Gastrocnemius medialis (tissue), 4 donors: ENCODE results near the gene PSMB8.

Source experiments
- POLR2A ChIP-seq, 2 donors: fragments of 450-650 bp; IDR thresholded peaks; one replicate each; pipeline ENCODE4 v1.6.1; 2017; ENCODE audit warnings: antibody characterized with exemption in 2 of 2, mild to moderate bottlenecking in 2 of 2, moderate library complexity in 2 of 2
- TF ChIP-seq, protein P1 (sequence below), 5 experiments: fragments of 450-650 bp in 3 of 5; fragments of 200-600 bp in 2 of 5; sonication (generic) in 2 of 5; IDR thresholded peaks in 4 of 5; conservative IDR thresholded peaks in 1 of 5; 1 replicate in 4 of 5; 2 replicates in 1 of 5; pipeline ENCODE4 v1.5.1; 2016 to 2019; ENCODE audit warnings: antibody characterized with exemption in 5 of 5, mild to moderate bottlenecking in 3 of 5, moderate library complexity in 3 of 5

DNA sequence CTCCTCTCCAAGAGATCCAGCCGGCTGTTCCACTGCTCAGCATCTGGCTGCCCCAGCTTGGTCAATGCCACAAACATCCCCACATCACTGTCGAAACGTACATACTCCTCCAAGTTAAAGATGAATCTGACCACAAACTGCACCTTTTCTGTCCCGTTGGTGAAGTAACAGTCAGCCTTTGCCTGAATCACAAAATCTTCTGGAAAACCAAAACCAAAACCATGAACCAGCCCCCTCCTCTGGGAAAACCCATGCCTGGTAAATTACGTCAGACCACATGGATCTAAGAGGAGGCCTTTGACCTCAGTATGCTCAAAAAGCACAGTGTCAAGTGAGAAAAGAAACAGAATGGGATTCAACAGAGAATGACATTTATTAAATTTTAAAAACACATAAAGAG, 28.7 kb downstream of the PSMB8 start:
- TF ChIP-seq, protein P1, sequence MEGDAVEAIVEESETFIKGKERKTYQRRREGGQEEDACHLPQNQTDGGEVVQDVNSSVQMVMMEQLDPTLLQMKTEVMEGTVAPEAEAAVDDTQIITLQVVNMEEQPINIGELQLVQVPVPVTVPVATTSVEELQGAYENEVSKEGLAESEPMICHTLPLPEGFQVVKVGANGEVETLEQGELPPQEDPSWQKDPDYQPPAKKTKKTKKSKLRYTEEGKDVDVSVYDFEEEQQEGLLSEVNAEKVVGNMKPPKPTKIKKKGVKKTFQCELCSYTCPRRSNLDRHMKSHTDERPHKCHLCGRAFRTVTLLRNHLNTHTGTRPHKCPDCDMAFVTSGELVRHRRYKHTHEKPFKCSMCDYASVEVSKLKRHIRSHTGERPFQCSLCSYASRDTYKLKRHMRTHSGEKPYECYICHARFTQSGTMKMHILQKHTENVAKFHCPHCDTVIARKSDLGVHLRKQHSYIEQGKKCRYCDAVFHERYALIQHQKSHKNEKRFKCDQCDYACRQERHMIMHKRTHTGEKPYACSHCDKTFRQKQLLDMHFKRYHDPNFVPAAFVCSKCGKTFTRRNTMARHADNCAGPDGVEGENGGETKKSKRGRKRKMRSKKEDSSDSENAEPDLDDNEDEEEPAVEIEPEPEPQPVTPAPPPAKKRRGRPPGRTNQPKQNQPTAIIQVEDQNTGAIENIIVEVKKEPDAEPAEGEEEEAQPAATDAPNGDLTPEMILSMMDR (IDR thresholded peaks at IDR 0.05 in 4 of 5, conservative IDR thresholded peaks at IDR 0.05 in 1 of 5) = no peak
- no peak for TF ChIP-seq POLR2A (IDR thresholded peaks at IDR 0.05)
